ENCODE measurements around the gene CDH23. TPM values are rescaled to one million over a fixed set of nuclear protein-coding genes. Genes with fewer than 3 reads are reported as not detected.

Gene CDH23
- total RNA-seq, 2 donors from 2014 or later: 1.7 to 11.2 TPM

DNA sequence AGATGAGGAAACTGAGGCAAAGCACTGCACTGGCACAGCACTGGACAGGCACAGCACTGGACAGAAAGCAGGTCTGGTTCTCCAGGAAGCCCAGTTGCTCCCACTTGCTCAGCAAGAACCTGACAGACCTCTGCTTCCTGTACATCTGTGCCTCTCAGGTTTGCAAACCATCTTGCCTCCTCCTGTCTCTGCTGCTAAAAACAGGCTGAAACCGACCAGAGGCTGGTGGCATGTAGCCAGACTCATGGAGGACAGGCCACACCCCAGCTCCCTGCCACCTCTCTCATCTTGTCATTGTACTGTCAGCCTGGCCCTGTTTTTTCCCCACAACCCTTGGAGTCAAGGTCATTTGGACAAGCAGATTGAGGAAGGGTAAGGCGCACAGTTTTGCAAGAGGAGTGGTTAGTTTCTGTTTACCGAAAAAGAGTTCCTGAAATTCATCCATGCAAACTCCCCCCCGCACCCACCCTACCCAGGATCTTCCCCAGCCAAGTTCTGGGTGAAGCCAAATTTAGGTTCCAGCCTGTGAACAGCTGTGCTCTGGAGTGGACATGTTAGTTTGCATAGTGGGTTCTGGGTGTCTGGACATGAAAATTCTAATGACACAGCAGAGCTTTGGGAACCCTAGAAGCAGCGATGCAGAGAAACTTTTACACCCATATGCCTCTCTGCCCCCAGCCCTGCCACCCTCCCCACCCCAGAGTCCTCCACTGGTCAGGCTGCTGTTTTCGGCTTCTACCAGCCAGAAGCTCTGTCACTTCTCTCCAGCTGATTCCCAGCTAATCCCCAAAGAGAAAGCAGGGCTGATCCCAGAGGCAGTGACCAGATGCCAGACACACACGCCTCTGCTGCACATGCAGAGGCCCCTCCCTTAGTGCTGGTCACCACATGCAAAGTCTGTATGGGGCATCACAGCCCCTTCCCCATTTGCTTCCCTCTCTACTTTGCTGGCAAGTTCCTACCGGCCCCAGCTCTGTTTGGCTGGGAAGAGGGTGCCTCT, 331.3 kb downstream of the CDH23 start:
- H3K36me3 Mint-ChIP-seq: peaks cover 0 to 4% of the 10 kb centered on the region in 2 donors
- DNase-seq (ENCODE audit: low spot score in 2 of 2) (peak; percentile 50 to 76), ATAC-seq (peak; percentile 15 to 42)
- H3K27ac Mint-ChIP-seq: peak overlapping the region; percentile 96 to 97
- H3K9me3 Mint-ChIP-seq: no peaks in the 10 kb centered on the region

GRCh38 chr10:71729161-71729636, 332.5 kb downstream of the CDH23 start:
- no peaks in the 10 kb centered on the region for H3K36me3 Mint-ChIP-seq
- peak overlapping the region; percentile 92 to 96 for H3K27ac Mint-ChIP-seq
- H3K9me3 Mint-ChIP-seq: peaks cover 4% of the 10 kb centered on the region in 2 donors
- DNase-seq (ENCODE audit: low spot score in 2 of 2): no peak
- no peak for ATAC-seq

GRCh38 chr10:71731791-71732190, 335.1 kb downstream of the CDH23 start:
- ATAC-seq (no peak), DNase-seq (ENCODE audit: low spot score in 2 of 2) (no peak)
- Mint-ChIP-seq H3K27ac (peak overlapping the region; percentile 29 to 80), H3K9me3 (peaks cover 4% of the 10 kb centered on the region in 2 donors), H3K36me3 (no peaks in the 10 kb centered on the region)

- DNase-seq (ENCODE audit: low spot score in 2 of 2) (no peak), ATAC-seq (no peak)
- H3K9me3 Mint-ChIP-seq: peaks cover 4% of the 10 kb centered on the region in 2 donors
- H3K27ac Mint-ChIP-seq: peak overlapping the region; percentile 90 to 99
- H3K36me3 Mint-ChIP-seq: no peaks in the 10 kb centered on the region
Measured at GRCh38 chr10:71734797-71735196, 338.1 kb downstream of the CDH23 start.

DNA sequence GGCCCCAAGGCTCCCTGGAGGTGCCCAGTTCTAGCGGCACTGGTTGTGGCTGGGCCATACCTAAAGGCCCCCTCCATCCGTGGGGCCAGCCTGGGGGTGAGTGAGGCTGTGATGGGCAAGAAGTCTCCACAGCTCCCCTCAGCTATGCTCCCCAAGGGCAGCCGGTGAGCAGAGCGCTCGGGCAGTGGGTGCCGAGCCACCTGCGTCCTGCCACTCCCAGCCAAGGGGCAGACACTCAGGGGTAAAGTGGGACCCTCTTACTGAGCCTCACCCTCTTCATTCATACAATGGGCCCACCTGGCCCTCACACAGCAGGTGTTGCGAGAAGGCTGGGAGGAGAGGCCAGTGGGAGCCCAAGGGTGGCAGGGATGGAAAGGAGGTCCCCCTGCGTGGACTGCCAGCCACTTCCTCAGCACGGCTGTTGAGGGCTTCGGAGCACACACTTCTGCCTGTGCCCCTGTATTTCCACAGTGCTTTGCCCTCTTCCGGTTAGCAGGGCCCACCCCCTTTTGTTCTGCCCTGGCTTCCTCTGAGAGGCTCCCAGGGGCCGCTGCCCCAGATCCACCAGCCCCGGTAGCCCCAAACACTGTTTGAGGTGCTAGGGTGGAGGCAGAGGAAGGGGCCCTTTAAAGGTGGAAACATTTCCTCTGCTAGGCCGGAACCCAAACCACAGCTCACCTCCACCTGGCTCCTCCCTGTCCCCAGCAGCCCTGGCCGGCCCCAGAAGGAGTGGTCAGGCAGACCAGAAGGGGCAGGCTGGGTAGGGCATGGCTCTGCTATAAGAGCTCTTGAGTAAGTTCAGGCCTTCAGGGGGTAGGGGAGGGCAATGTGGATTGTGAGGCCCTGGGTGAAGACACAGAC, 339.2 kb downstream of the CDH23 start:
- Mint-ChIP-seq H3K27ac (peak overlapping the region; percentile 90 to 99), H3K36me3 (no peaks in the 10 kb centered on the region), H3K9me3 (peaks cover 4% of the 10 kb centered on the region in 2 donors)
- DNase-seq (ENCODE audit: low spot score in 2 of 2): peak in 1 of 2 donors; percentile 55
- ATAC-seq: peak; percentile 43 to 56

DNA sequence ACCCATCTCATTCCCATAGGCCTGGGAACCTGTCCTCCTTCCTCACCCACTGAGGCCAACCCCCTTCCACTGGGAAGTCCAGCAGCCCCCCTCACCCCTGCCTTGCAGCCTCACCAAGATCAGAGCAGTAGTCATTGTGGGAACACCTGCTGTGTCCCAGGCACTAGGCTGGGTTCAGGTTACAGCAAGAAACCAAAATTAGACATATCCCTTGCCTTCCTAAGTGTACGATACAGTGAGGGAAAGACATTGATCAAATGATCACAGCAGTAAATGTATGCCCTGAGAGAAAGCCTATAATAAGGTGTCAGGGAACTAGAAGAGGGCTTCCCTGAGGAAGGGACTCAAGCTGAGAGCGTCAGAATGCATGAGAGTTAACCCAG, 339.8 kb downstream of the CDH23 start:
- peak; percentile 13 to 29 for ATAC-seq
- Mint-ChIP-seq H3K9me3 (peaks cover 4 to 8% of the 10 kb centered on the region in 2 donors), H3K36me3 (no peaks in the 10 kb centered on the region), H3K27ac (peak overlapping the region; percentile 90 to 99)
- no peak for DNase-seq (ENCODE audit: low spot score in 2 of 2)

DNA sequence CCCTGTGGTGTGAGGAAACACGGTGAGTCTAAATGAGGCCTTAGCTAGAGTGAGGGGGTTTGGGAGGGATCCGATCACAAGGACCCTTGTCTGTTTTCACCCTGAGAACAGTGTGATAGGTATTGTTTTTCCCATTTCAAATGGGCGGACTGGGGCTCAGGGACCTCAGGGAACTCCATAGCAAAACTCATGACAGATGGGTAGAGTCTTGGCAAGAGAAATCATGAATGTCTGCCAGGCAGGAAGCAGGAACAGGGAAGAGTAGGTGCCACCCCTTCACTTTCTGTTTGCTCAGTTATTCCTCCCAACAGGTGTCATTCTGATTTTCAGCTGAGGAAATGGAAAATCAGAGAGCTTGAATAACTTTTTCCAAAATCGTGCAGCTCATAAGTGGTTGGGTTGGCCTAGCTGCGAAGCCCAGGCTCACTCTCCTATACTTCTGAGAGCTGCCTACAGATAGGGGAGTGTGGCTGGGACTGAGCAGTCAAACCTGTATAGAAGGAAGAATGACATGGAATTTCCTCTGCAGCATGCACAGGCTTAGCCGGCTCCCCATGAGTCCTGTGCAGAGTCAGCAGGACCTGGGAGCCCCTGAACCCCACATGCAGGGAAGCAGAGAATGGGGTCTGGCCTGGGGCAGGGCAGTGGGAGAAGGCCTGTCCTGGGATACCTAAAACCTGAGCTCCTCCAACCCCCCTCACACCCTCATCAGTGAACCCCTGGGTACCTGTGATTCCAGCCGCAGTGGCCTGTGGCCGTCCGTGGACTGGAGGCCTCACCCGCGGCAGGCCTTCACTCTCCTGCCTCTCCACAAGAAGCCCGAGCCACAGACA, 340.5 kb downstream of the CDH23 start:
- DNase-seq (ENCODE audit: low spot score in 2 of 2): no peak
- Mint-ChIP-seq H3K27ac (peak overlapping the region; percentile 90 to 99), H3K36me3 (peaks cover 3% of the 10 kb centered on the region in 2 donors), H3K9me3 (peaks cover 4 to 9% of the 10 kb centered on the region in 2 donors)
- ATAC-seq: peak; percentile 76 to 80

DNA sequence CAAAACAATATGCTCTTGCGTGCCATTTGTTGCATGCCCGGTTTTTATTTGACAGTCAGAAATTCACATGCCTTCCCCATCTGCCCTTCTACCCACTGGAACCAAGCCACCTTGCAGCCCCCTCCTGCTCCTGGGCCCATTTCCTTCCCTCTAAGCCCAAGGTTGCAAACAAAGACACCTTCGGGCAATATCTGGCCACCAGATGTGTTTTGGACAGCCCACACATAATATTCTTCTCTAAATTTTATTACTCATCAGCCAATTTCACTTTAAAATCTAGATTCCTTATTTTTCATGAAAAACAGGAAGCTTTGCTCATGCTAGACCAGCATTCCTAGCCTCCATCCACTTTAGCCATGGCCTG, 341.1 kb downstream of the CDH23 start:
- DNase-seq (ENCODE audit: low spot score in 2 of 2) (no peak), ATAC-seq (no peak)
- peak overlapping the region; percentile 90 to 99 for H3K27ac Mint-ChIP-seq
- H3K36me3 Mint-ChIP-seq: peaks cover 9% of the 10 kb centered on the region in 2 donors
- peaks cover 4 to 9% of the 10 kb centered on the region in 2 donors for H3K9me3 Mint-ChIP-seq

DNA sequence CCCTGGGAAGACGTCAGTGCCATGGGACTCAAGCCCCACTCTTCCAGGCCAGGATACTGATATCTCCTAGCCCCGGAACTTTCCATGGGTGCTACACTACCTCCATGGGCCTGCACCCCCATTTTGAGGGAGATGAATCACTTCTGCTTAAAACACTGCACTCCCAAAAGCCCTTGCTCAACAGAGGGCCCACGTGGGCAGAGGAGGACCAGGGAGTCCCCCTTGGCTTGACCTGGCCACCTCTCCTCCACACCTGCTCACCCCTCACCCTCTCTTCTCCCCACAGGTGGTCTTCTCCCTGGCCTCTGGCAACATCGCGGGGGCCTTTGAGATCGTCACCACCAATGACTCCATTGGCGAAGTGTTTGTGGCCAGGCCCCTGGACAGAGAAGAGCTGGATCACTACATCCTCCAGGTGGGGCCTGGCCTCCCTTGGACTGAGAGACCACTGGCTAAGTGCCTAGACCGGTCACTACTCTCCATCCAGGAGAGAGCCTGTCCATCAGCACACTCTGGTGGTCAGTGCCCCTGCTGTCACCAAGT, 342.7 kb downstream of the CDH23 start:
- DNase-seq (ENCODE audit: low spot score in 2 of 2): no peak
- H3K36me3 Mint-ChIP-seq: peaks cover 11 to 13% of the 10 kb centered on the region in 2 donors
- peak overlapping the region; percentile 90 to 92 for H3K27ac Mint-ChIP-seq
- peaks cover 0 to 4% of the 10 kb centered on the region in 2 donors for H3K9me3 Mint-ChIP-seq
- ATAC-seq: no peak

DNA sequence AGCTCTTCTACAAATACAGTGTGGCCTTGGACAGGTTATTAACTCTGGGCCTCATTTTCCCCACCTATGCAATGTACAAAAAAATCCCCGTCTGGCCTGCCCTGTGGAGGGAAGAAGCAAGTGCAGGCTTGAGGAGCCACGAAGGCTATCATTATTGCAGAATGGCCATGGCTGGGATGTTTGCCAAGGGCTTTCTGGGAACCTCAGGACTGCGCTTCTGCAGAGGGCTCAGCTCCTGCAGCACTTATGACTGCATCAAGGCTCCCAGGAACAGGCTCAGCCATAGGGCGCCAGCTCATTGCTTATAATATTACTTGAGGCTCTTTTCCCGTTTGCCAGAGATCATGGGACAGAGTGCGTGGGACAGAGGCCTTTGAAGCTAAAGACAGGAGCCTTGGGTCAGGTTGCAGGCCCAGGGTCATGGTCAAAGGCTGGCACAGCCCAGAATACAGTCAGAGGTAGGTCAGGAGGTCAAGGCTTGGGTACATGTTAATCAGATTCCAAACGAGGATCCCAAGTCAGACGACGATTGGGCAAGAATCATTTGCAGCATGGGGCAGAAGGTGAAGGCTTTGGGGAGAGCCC, 343.4 kb downstream of the CDH23 start:
- H3K27ac Mint-ChIP-seq: peak overlapping the region; percentile 50 to 90
- H3K36me3 Mint-ChIP-seq: peaks cover 11 to 13% of the 10 kb centered on the region in 2 donors

DNA sequence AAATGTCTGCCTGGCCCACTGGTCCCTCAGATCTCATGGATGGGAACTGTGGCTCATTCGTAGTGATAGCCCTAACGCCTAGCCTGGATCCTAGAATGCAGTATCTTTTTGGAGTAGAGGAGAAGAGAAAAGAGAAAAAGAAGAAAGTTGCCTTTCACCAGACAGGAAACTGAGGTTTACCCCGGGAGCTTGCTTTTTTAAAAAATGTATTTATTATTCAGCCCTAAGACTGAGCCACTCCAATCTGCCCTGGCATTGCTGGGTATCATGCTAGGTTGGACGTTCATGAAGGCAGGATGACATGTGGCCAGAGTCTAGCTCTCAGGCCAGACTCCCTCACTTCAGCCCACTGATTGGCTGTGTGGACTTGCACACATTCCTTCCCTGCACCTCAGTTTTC, 344.3 kb downstream of the CDH23 start:
- Mint-ChIP-seq H3K9me3 (peaks cover 0 to 4% of the 10 kb centered on the region in 2 donors), H3K27ac (peak overlapping the region; percentile 90 to 95), H3K36me3 (peaks cover 11 to 13% of the 10 kb centered on the region in 2 donors)
- DNase-seq (ENCODE audit: low spot score in 2 of 2) (no peak), ATAC-seq (no peak)

More for the DNA sequence above, 343.4 kb downstream of the CDH23 start:
- ATAC-seq (no peak), DNase-seq (ENCODE audit: low spot score in 2 of 2) (no peak)
- peaks cover 0 to 4% of the 10 kb centered on the region in 2 donors for H3K9me3 Mint-ChIP-seq

DNA sequence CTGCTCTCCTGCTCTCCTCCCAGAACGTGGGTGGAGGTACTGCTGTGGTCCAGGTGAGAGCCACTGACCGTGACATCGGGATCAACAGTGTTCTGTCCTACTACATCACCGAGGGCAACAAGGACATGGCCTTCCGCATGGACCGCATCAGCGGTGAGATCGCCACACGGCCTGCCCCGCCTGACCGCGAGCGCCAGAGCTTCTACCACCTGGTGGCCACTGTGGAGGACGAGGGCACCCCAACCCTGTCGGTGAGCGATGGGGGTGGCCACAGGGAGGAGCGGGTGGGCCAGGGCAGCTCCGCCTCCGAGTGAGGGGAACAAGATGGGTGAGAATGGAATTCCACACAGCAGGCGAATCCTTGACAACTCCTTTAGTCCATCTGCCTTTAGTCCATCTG, 345.0 kb downstream of the CDH23 start:
- Mint-ChIP-seq H3K9me3 (peaks cover 0 to 4% of the 10 kb centered on the region in 2 donors), H3K36me3 (peaks cover 11 to 13% of the 10 kb centered on the region in 2 donors), H3K27ac (peak overlapping the region; percentile 90 to 95)
- DNase-seq (ENCODE audit: low spot score in 2 of 2): no peak
- ATAC-seq: no peak

DNA sequence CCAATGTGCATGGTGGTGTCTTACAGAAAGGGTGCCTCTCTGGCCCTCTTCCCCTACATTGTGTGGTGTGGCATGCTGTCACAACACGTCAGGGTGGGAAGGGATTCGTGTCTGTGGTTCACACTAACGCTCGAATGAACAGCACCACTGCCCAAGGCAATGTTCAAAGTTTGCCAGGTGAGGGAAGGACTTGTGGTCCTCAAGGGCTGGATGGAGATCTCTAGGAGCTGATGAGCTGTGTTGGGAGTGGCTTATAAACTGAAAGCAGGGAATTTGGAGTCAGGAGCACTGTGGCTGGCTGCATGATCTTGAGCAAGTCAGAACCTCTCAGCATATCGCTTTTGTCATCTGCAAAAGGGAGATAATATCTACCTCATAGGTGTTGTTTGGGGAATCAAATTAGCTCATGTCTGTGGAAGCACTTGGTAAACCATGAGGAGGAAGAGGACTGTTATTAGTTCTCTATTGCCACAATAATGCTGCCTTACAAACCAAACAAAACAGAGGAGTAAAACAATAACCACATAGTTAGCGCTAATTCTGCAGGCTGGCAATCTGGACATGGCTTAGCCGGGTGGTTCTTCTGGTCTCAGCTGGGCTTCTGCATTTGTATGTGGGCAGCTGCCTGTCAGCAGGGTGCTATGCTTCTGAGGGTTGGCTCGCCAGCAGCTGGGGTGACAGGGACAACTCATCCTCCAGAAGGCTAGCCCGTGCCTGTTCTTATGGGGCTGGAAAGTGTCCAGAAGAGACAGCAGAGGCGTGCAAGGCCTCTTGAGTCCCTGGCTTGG, 345.8 kb downstream of the CDH23 start:
- H3K36me3 Mint-ChIP-seq: peaks cover 13 to 14% of the 10 kb centered on the region in 2 donors
- peak in 1 of 2 donors; percentile 33 for ATAC-seq
- peak overlapping the region; percentile 73 to 90 for H3K27ac Mint-ChIP-seq
- H3K9me3 Mint-ChIP-seq: peaks cover 0 to 4% of the 10 kb centered on the region in 2 donors
- no peak for DNase-seq (ENCODE audit: low spot score in 2 of 2)

DNA sequence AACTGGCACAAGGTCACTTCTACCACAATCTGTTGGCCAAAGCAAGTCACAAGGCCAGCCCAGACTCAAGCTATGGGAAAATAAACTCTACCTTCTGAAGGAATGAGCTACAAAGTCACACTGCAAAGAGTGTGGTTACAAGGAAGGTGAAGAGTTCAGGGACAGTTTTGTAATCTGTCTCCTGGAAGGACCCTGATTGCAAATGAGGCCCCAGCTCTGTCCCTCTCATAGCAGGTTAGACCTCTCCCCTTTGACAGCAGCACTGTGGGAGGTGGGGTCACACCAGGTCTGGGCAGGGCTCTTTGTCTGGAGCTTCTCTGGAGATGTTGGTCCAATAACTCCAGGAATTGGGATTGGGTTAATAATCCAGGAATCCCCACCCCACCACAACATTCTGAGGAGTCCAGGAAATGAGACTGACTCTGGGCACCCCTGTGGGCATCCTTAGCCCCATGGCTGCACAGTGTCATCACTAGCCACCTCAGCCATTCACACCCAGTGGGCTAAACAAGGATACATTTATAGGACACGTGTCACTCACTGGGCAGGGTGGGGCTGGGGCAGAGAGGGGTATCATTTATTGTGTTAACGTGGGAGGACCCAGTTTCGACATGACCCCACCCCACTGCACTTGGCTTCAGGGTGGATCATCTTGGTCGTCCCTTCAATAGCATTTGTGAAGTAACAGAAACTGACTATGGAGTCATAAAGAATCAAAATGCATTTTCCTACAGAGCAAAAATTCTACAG, 346.5 kb downstream of the CDH23 start:
- DNase-seq (ENCODE audit: low spot score in 2 of 2) (no peak), ATAC-seq (peak in 1 of 2 donors; percentile 20)
- Mint-ChIP-seq H3K27ac (peak overlapping the region; percentile 72 to 90), H3K9me3 (peaks cover 0 to 4% of the 10 kb centered on the region in 2 donors), H3K36me3 (peaks cover 13 to 15% of the 10 kb centered on the region in 2 donors)
